SW 1271 (cell line): ENCODE measurements around the gene CENPU.

Source experiments
- DNase-seq, 2 experiments: peaks; one replicate each; lab custom pipeline; 2025; lab: John Stamatoyannopoulos, UW

CENPU gene

GRCh38 chr4:184712322-184712721 is 21.6 kb downstream of the CENPU start:
- no peak for DNase-seq

DNA sequence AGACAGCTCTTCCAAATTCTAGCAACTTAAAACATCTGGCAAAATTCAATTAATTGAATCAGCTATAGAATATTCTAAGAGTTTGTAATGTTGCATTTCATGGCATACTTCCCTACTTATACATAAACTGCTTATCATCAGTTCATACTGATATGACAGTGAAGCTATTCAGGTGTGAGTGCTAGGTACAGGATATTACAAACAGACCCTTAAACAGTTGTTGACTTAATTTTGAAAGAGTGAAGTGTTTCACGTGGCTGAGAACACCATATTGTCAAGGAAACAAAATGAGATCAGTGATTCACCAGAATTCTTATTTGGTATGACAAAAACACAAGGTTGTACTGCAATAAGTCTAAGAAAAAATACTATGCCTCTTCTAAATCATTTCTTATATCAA is 27.4 kb downstream of the CENPU start:
- DNase-seq, result no peak

- DNase-seq, result no peak
Measured at GRCh38 chr4:184705692-184706091, 28.2 kb downstream of the CENPU start.

DNA sequence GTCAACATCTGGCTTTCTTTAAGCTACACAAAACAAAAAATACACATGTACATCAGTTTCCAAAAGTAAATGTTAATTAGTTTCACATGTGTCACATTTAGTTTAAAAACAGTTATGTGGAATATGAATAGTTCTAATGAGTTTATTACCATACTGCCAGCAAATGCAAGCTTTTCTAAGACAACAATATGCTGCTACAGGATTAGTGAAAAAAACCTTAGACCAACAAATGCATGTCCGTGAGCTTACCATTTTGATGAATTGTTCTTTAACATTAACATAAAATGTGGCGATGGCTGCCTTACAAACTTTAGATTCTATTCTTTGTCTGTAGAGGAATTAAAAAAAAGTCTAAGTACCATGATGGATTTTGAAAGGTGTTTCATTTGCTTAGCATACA is 31.8 kb downstream of the CENPU start:
- DNase-seq, result no peak

DNA sequence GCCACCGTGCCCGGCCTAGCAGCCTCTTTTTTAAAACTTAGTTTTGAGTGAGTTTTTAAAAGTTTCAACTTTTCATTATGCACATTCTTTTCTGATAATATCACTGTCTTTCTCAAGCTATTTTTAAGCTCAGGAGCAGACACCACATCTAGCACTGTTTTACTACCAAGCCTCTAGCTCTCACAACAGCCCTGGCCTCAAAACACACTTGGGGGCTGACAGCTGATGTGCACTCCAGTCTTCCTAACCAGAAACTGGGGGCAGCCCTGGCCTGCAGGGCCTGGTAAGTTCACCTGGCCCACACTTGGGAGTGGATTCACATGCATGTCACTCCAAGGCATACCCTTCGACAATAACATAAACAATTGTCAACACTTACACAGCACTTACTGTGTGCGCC is 34.0 kb downstream of the CENPU start:
- DNase-seq, result no peak

GRCh38 chr4:184697956-184698355 is 35.9 kb downstream of the CENPU start:
- no peak for DNase-seq

DNA sequence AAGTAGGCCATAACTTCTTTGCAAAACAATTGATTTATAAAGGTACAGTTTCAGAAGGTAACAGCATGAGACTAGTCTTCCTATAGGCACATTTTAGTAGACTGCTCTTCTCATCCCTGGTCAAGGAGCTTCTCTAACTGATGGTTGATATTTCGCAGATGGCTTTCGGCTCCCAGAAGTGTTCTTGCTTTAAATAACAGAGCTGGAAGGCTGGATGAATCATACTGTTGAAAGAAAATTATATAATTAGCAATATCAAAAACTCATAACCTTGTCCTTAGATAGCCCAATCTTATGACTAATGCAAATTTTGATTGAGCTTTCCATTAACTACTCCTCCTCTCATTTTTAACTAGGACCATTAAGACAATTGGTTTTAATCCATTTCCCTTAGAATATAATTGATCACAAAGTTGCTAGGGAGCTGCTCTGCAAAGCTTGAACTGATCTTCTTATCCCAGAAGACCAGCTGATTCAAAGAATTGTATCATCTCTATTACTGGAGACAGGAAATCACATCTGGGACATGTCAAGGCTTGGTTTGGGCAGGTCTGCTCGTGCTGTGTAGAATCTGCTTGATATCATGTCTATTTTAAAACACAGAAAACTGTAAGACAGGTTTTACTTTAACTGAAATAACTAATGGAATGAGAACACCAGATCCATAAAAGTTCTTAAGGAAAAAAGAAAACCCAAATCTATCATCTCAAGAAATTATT is 38.6 kb downstream of the CENPU start:
- DNase-seq, result no peak

GRCh38 chr4:184694412-184694956 is 39.4 kb downstream of the CENPU start:
- DNase-seq, result no peak

GRCh38 chr4:184693056-184693455 is 40.8 kb downstream of the CENPU start:
- DNase-seq, result no peak

DNA sequence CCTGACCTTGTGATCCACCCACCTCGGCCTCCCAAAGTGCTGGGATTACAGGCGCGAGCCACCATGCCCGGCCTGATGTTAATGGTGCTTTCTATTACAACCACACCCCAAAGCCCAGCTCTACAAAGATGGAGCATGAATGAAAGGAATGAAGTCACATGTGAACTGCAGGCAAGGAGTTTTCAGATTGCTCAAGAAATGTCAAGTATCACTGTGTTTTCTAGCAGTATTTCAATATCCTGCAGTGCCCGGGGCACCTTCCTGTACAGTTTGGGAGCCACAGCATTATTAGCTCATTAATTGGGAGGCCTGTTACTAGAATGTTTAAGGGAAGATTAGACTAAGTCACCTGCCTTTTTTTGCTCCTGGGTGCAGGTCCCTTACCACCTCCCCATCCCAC is 44.2 kb downstream of the CENPU start:
- no peak for DNase-seq

- DNase-seq, result peak; percentile 79 to 80
Measured at GRCh38 chr4:184688447-184688846, 45.4 kb downstream of the CENPU start.

DNA sequence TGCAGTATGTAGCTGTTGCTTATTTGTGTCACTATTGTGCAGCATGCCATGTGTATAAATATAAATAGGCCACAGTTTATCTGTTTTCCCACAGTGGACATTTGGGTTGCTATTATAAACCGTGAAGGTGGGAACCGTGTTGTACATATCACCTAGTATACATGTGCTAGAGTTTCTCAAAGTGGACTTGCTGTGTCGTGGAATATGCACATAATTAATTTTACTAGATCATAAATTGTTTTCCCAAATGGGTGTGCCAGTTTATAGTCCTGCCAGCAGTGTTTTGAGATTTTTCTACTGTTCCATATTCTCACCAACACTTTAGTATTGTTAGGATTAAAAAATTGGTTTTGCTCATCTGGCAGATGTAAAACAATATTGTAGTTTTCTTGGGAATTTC is 45.9 kb downstream of the CENPU start:
- no peak for DNase-seq

- no peak for DNase-seq
Measured at GRCh38 chr4:184684491-184685189, 49.3 kb downstream of the CENPU start.

DNA sequence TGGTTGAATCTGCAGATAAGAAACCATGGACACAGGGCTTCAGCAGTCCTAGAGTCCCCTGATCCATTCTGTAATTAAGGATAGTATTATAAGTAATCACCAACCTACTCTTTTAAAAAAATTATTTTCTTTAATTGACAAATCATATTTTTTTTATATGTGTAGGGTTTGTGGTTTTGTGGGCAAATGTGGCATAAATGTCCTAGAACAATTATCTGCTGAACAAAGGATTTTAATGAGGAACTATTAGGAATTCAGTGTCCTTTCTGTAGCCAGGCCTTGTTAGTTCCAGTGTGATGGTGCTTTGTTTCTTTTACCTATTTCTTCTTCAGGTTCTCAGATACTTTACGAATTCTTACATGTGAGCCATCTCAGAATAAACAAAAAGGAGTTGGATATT is 52.0 kb downstream of the CENPU start:
- no peak for DNase-seq

GRCh38 chr4:184680698-184681097 is 53.2 kb downstream of the CENPU start:
- no peak for DNase-seq

DNA sequence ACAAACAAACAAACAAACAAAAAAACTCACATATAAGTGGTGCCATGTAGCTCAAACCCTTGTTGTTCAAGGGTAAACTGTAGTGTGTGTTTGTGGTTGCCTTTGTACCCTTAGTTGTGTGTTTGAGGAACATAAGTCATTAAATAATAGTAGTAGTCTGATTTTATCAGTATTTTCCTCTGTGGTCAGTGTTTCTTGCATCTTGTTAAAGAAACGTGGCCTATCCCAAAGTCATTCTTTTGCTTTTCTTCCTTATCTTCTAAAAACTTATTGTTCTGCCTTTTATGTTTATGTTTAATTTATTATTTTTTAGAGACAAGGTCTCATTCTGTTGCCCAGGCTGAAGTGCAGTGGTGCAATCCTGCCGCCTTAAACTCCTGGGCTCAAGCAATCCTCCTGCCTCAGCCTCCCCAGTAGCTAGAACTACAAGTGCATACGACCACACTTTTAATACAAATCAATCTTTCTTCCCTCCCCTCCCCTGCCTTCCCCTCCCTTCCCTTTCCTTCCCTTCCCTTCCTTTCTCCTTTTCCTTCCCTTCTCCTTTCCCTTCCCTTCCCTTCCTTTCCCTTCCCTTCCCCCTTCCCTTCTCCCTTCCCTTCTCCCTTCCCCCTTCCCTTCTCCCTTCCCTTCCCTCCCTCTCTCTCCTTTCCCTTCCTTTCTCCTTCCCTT is 57.9 kb downstream of the CENPU start:
- DNase-seq, result no peak

DNA sequence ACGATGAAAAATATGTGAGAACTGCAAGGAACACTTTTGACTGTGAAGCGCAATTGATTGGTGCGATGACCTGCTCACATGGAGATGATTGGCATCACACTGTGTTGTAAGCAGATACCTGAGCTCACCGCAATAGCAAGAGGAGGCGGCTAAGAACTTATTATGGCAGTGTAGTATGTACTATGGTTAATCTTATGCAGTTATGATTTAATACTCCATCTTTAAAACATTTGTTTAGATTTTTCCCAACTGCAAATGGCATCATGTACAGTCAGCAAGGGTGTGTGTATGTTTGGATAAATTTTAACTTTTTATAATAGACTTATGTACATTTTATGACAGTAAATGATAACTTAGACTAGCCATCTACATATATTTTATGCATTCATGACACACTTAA is 58.9 kb downstream of the CENPU start:
- DNase-seq, result no peak

DNA sequence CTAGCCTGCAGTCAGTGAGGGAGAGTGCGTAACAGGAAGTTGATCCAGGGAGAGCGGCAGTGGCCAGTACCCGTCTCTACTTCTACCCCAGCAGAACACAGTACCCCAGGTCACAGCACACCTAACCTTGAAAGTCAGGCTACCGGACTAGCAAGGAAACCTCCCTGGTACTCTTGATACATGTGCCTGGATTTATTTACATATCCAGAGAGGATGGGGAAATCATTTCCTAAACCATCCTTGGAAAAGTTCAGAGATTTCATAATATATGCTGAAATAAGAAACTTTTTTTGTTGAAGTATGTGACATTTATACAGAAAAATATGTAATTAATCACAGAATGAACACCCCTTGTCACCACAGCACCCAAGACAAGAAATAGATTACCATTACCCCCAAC is 59.9 kb downstream of the CENPU start:
- DNase-seq, result no peak

GRCh38 chr4:184672741-184673140 is 61.2 kb downstream of the CENPU start:
- DNase-seq, result no peak

- DNase-seq, result no peak
Measured at GRCh38 chr4:184671101-184671500, 62.8 kb downstream of the CENPU start.

DNA sequence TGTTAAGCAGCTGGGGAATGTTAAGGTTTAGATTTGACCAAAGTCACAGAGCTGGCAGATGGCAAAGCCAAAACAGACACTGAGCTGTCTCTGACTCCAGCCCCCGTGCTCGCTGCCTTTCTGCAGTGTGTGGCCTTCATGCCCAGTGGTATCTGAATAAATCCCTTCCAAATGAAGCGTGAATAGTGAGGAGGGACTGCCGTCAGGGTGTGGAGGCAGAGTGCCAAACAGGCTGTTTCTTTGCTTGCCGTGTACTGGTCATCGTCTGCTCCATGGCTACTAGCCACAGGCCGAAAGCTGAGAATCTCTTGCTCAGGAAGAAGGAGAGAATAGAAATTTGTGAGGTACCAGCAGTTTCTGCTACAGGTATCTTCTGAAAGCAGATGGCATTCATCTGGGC is 64.6 kb downstream of the CENPU start:
- DNase-seq, result no peak

- DNase-seq, result no peak
Measured at GRCh38 chr4:184668511-184669114, 65.3 kb downstream of the CENPU start.

DNA sequence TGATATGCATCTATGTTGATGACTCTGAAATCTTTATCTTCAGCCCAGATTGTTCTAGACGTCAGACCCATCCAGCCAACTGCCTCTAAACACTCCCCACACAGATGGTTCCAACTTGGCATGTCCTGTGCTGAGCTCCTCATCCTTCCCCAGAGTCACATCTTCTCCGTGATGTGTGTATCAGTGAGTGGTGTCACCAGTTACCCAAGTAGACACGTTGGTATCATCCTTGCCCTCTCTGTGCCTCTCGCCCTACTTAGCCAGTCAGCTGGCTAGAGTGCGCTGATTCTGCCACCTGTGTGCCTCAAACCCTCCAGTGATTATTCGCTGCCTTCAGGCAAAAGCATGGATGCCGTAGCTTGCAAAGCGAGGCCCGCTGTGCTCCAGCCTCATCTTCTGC is 65.8 kb downstream of the CENPU start:
- DNase-seq, result no peak
